CD14-positive monocyte (primary cell): ENCODE measurements around the gene BLM. TPM values are rescaled to one million over a fixed set of nuclear protein-coding genes. Genes with fewer than 3 reads are reported as not detected.

Experiments used
- DNase-seq, 3 donors: peaks; one replicate each; pipeline ENCODE4 v3.0.0-alpha.2; 2011 to 2022
- H2AFZ ChIP-seq: 2 replicates; pipeline ENCODE4 v1.6.0; 2012; ENCODE audit warnings: mild to moderate bottlenecking, low read depth, low read length, inconsistent platforms; ENCODE audit not compliant: insufficient read depth, poor library complexity, severe bottlenecking
- H3K27ac ChIP-seq, 2 donors: 1 replicate in 1 of 2; 2 replicates in 1 of 2; pipeline ENCODE4 v1.5.1; 2012 to 2013; ENCODE audit warnings: low read length in 2 of 2, control low read depth in 1 of 2, inconsistent platforms in 1 of 2, low read depth in 1 of 2, mild to moderate bottlenecking in 1 of 2
- H3K27me3 ChIP-seq, 2 donors: one replicate each; pipeline versions ENCODE4 v1.6.0 to v1.6.1; 2011 to 2013; ENCODE audit warnings: low read length in 2 of 2; ENCODE audit not compliant: control insufficient read depth in 2 of 2, insufficient read depth in 2 of 2
- H3K36me3 ChIP-seq, 2 donors: replicated peaks in 1 of 2; 1 replicate in 1 of 2; 2 replicates in 1 of 2; pipeline versions ENCODE4 v1.5.1 to v1.6.1; 2012 to 2013; ENCODE audit warnings: low read length in 2 of 2, control low read depth in 1 of 2, inconsistent platforms in 1 of 2, mild to moderate bottlenecking in 1 of 2; ENCODE audit not compliant: insufficient read depth in 2 of 2, control insufficient read depth in 1 of 2
- H3K4me1 ChIP-seq, 2 donors: 1 replicate in 1 of 2; 2 replicates in 1 of 2; pipeline versions ENCODE4 v1.5.1 to v1.6.1; 2012 to 2013; ENCODE audit warnings: low read length in 2 of 2, control low read depth in 1 of 2, inconsistent platforms in 1 of 2, mild to moderate bottlenecking in 1 of 2, moderate library complexity in 1 of 2; ENCODE audit not compliant: insufficient read depth in 2 of 2, control insufficient read depth in 1 of 2
- H3K4me2 ChIP-seq: replicated peaks from 2 replicates; pipeline ENCODE3; 2012; ENCODE audit warnings: low read length, moderate library complexity, mild to moderate bottlenecking; ENCODE audit not compliant: poor library complexity, severe bottlenecking; ENCODE audit errors: extremely low read depth
- H3K4me3 ChIP-seq, 3 experiments: fragments of 200-600 bp in 1 of 3; sonication (generic) in 1 of 3; replicated peaks in 1 of 3; 1 replicate in 2 of 3; 2 replicates in 1 of 3; pipeline ENCODE4 v1.5.1; 2011 to 2013; ENCODE audit warnings: low read length in 3 of 3, mild to moderate bottlenecking in 3 of 3, control low read depth in 2 of 3, low read depth in 2 of 3, inconsistent platforms in 1 of 3, moderate library complexity in 1 of 3
- H3K79me2 ChIP-seq: 2 replicates; pipeline ENCODE4 v1.6.0; 2012; ENCODE audit warnings: mild to moderate bottlenecking, control low read depth, inconsistent platforms, low read length, moderate library complexity; ENCODE audit not compliant: insufficient read depth
- H3K9ac ChIP-seq: 2 replicates; pipeline ENCODE4 v1.6.0; 2017; ENCODE audit warnings: low read length, mild to moderate bottlenecking; ENCODE audit not compliant: insufficient read depth, poor library complexity, severe bottlenecking
- H3K9me3 ChIP-seq, 2 donors: replicated peaks in 1 of 2; 1 replicate in 1 of 2; 2 replicates in 1 of 2; pipeline versions ENCODE4 v1.5.1 to v1.6.1; 2012 to 2013; ENCODE audit warnings: low read length in 2 of 2, control low read depth in 1 of 2; ENCODE audit not compliant: control insufficient read depth in 1 of 2, insufficient read depth in 1 of 2
- H4K20me1 ChIP-seq: 2 replicates; pipeline ENCODE4 v1.6.0; 2012; ENCODE audit warnings: mild to moderate bottlenecking, low read length, control low read depth, moderate library complexity; ENCODE audit not compliant: insufficient read depth
- H3K27ac Mint-ChIP-seq, 7 donors: one replicate each; pipeline ENCODE4 v1.8.0; 2020; ENCODE audit warnings: mild to moderate bottlenecking in 7 of 7, mixed read lengths in 7 of 7, moderate library complexity in 6 of 7, inconsistent platforms in 2 of 7
- H3K27me3 Mint-ChIP-seq, 3 donors: one replicate each; pipeline ENCODE4 v1.8.0; 2021 to 2022; ENCODE audit warnings: low read depth in 3 of 3, mild to moderate bottlenecking in 3 of 3, mixed read lengths in 3 of 3, moderate library complexity in 3 of 3, inconsistent platforms in 1 of 3
- H3K36me3 Mint-ChIP-seq, 2 donors: one replicate each; pipeline ENCODE4 v1.8.0; 2020; ENCODE audit warnings: mixed read lengths in 2 of 2, inconsistent platforms in 1 of 2, mild to moderate bottlenecking in 1 of 2
- H3K4me1 Mint-ChIP-seq: one replicate; pipeline ENCODE4 v1.8.0; 2020; ENCODE audit warnings: mild to moderate bottlenecking, mixed read lengths
- H3K4me3 Mint-ChIP-seq, 2 donors: one replicate each; pipeline ENCODE4 v1.8.0; 2020; ENCODE audit warnings: mild to moderate bottlenecking in 2 of 2, mixed read lengths in 2 of 2, moderate library complexity in 1 of 2
- H3K9me3 Mint-ChIP-seq, 7 donors: one replicate each; pipeline ENCODE4 v1.8.0; 2020 to 2022; ENCODE audit warnings: mixed read lengths in 7 of 7, mild to moderate bottlenecking in 6 of 7, moderate library complexity in 6 of 7, inconsistent platforms in 2 of 7
- CTCF ChIP-seq: fragments of 200-600 bp; IDR thresholded peaks from one replicate; pipeline ENCODE4 v1.8.0; 2022; ENCODE audit warnings: antibody characterized with exemption, mild to moderate bottlenecking
- WGBS: methylation state at CpG from one replicate; pipeline ENCODE4 v1.1.5; 2013; ENCODE audit warnings: missing lambda C conversion rate; ENCODE audit not compliant: insufficient coverage; 5-methylcytosine and 5-hydroxymethylcytosine counted together
- intact Hi-C, 2 donors: fragments of 100-400 bp; cut with micrococcal nuclease; formaldehyde crosslinking; loops; one replicate each; pipeline versions ENCODE4 v1.15.0 to v1.15.1; 2023
- polyA plus RNA-seq, 3 donors: library from polyadenylated mRNA; depleted of rRNA in 1 of 3; unstranded in 2 of 3; stranded (reverse) in 1 of 3; fragments of 300-500 nt in 2 of 3; fragments of >200 nt in 1 of 3; fragmentation: Illumina TruSeq in 2 of 3; gene quantifications; 1 replicate in 2 of 3; 2 replicates in 1 of 3; pipeline ENCODE4 v1.2.3, GENCODE V29; 2012 to 2021

BLM gene
- polyA plus RNA-seq, 3 donors, result 0.69 to 2.3 (median 1.2) TPM

GRCh38 chr15:90710436-90711027 lies 6.6 kb upstream of the BLM start:
- Mint-ChIP-seq H3K9me3 (no peaks in the 10 kb centered on the region), H3K27me3 (peaks cover 0 to 2% (median 0%) of the 10 kb centered on the region in 3 donors), H3K4me3 (no peak overlapping the region), H3K27ac (peak overlapping the region in 1 of 7 donors; percentile 70), H3K36me3 (peaks cover 8 to 11% of the 10 kb centered on the region in 2 donors), H3K4me1 (peaks cover 15% of the 10 kb centered on the region)
- H2AFZ ChIP-seq, result no peak overlapping the region
- WGBS, result 95% methylated on average over 7 of the region's 7 CpGs
- no peak for DNase-seq
- H3K27me3 ChIP-seq, result no peaks in the 10 kb centered on the region
- no peaks in the 10 kb centered on the region for H4K20me1 ChIP-seq
- H3K4me2 ChIP-seq, result no peak overlapping the region
- H3K9ac ChIP-seq, result no peak overlapping the region
- no peaks in the 10 kb centered on the region for H3K9me3 ChIP-seq
- intact Hi-C loops, result loop anchor here (10.0 kb wide), 2 partner anchors 54 to 174 kb away; partner anchors contain the start of gene FES (in 1 of the 2)
- H3K27ac ChIP-seq, result no peak overlapping the region
- no peaks in the 10 kb centered on the region for H3K79me2 ChIP-seq
- H3K4me1 ChIP-seq, result peaks cover 15 to 17% of the 10 kb centered on the region in 2 donors
- H3K4me3 ChIP-seq, result no peak overlapping the region
- H3K36me3 ChIP-seq, result no peaks in the 10 kb centered on the region
- no peak for TF ChIP-seq CTCF

- Mint-ChIP-seq H3K27ac (peak overlapping the region in 3 of 7 donors; percentile 31 to 52 (median 31)), H3K4me3 (peak overlapping the region in 1 of 2 donors; percentile 40), H3K27me3 (peaks cover 0 to 2% (median 0%) of the 10 kb centered on the region in 3 donors), H3K36me3 (peaks cover 8% of the 10 kb centered on the region in 2 donors), H3K4me1 (peaks cover 21% of the 10 kb centered on the region), H3K9me3 (peaks cover 0 to 2% (median 0%) of the 10 kb centered on the region in 7 donors)
- Histone ChIP-seq H2AFZ (no peak overlapping the region), H3K27ac (peak overlapping the region in 1 of 2 donors; percentile 8), H3K4me3 (no peak overlapping the region), H3K4me2 (peak overlapping the region; percentile 25), H4K20me1 (no peaks in the 10 kb centered on the region), H3K79me2 (peaks cover 7% of the 10 kb centered on the region), H3K36me3 (no peaks in the 10 kb centered on the region), H3K4me1 (peaks cover 15 to 25% of the 10 kb centered on the region in 2 donors), H3K9me3 (no peaks in the 10 kb centered on the region), H3K9ac (no peak overlapping the region), H3K27me3 (no peaks in the 10 kb centered on the region)
- intact Hi-C loops, result loop anchor here (10.0 kb wide), 2 partner anchors 53 to 173 kb away; partner anchors contain the start of gene FES (in 1 of the 2)
- WGBS, result no CpG with 5 or more reads among the region's 2 CpGs
- TF ChIP-seq CTCF, result no peak
- DNase-seq, result no peak
These were observed 5.7 kb upstream of the BLM start for GRCh38 chr15:90711418-90711824.
